Psoas muscle (tissue), 8 donors: ENCODE results near the gene ENTREP1. TPM values are rescaled to one million over a fixed set of nuclear protein-coding genes. Genes with fewer than 3 reads are reported as not detected.
A peak's percentile ranks its signal among the peaks of the same experiment; 100 is the strongest.

Source experiments
- ATAC-seq, 4 donors: fragments of 200-7000 bp; cut with Tn5 transposase; one replicate each; pipeline ENCODE4 v1.9.1; 2020; ENCODE audit warnings: moderate library complexity in 3 of 4, mild to moderate bottlenecking in 2 of 4
- DNase-seq, 2 donors: peaks; one replicate each; pipeline ENCODE4 v3.0.0-alpha.2; 2020
- H3K27ac ChIP-seq: fragments of 200-600 bp; one replicate; pipeline ENCODE4 v1.8.0; 2022
- H3K27me3 ChIP-seq, 3 donors: fragments of 200-600 bp in 1 of 3; one replicate each; pipeline versions ENCODE4 v1.6.1 to v1.8.0; 2013 to 2022; ENCODE audit warnings: low read length in 2 of 3, mild to moderate bottlenecking in 2 of 3, moderate library complexity in 1 of 3; ENCODE audit not compliant: insufficient read depth in 3 of 3
- H3K36me3 ChIP-seq, 2 donors: fragments of 200-600 bp in 1 of 2; one replicate each; pipeline versions ENCODE4 v1.6.1 to v1.8.0; 2013 to 2022; ENCODE audit warnings: low read depth in 1 of 2, mild to moderate bottlenecking in 1 of 2, moderate library complexity in 1 of 2; ENCODE audit not compliant: insufficient read depth in 1 of 2
- H3K4me1 ChIP-seq: fragments of 200-600 bp; one replicate; pipeline ENCODE4 v1.8.0; 2022
- H3K4me3 ChIP-seq: fragments of 200-600 bp; one replicate; pipeline ENCODE4 v1.8.0; 2022; ENCODE audit warnings: mild to moderate bottlenecking
- H3K9me3 ChIP-seq: fragments of 200-600 bp; one replicate; pipeline ENCODE4 v1.8.0; 2022
- WGBS, 3 donors: extraction: QIAGEN DNeasy Blood & Tissue Kit; methylation state at CpG; one replicate each; pipeline versions ENCODE4 v1.1.6 to v1.1.7; 2013; 5-methylcytosine and 5-hydroxymethylcytosine counted together
- intact Hi-C, 2 donors: fragments of 100-400 bp; cut with DNase I; formaldehyde crosslinking; loops; one replicate each; pipeline versions ENCODE4 v1.11.0 to v1.14.2; 2022
- polyA plus RNA-seq, 3 donors: library from polyadenylated mRNA; stranded (reverse); fragments of 200-250 nt; gene quantifications; one replicate each; pipeline ENCODE4 v1.2.3, GENCODE V29; 2013
- total RNA-seq, 4 donors: library from RNA; stranded (reverse); fragmentation: NEBNext Ultra II Directional in 2 of 4; extraction: Animal tissue kit (Norgen Biotek cat#: 25700) in 2 of 4; gene quantifications; one replicate each; pipeline versions ENCODE4 v1.2.1 to v1.2.4, GENCODE V29; 2021 to 2023
- TF ChIP-seq, protein P1 (sequence below): fragments of 200-600 bp; IDR thresholded peaks from one replicate; pipeline ENCODE4 v1.8.0; 2022; ENCODE audit warnings: antibody characterized with exemption
- donor health status: healthy with polysubstance abuse.
- donor health status: DM: no; HTN: no; CAD: no; lungs with moderate emphysema.
- donor health status: Bipolar disorder and iron deficiency.
- donor health status: healthy.
- donor health status: DM: yes; HTN: yes; CAD: no.
- donor health status: DM: no; HTN: no; CAD: no.
- donor health status: DM: no; HTN: no; CAD: no.
- donor health status: DM: yes; HTN: yes; CAD: no.

The ENTREP1 gene
- total and polyA plus RNA-seq, 7 donors: 5.1 to 35.7 (median 19.6) TPM

DNA sequence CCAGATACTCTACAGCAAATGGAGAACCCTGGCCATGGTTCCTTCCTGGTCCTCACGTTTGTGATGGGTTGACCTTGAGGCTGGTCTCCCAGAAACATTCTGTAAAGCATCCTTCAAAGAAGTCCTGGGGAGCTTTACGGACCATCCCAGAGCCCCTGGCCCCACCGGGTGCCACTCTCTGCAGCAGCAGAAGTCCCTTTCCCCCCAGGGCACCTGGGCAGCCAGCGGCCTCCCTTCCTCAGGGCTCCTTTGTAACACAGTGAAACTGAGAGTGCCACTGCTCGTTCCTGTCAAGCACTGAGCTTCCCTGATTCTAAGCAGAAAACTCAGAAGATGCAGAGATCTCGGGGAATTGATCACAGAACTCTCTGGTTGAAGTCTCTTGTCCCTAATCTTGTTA, 104.3 kb downstream of the ENTREP1 start:
- Histone ChIP-seq H3K4me3 (no peak overlapping the region), H3K4me1 (no peaks in the 10 kb centered on the region), H3K27ac (no peak overlapping the region), H3K27me3 (no peaks in the 10 kb centered on the region), H3K36me3 (no peaks in the 10 kb centered on the region), H3K9me3 (no peaks in the 10 kb centered on the region)
- intact Hi-C loops: no loop called here
- whole genome bisulfite sequencing, 3 donors: 80 to 83% (median 81%) methylated on average over 6 of the region's 6 CpGs
- TF ChIP-seq, protein P1, sequence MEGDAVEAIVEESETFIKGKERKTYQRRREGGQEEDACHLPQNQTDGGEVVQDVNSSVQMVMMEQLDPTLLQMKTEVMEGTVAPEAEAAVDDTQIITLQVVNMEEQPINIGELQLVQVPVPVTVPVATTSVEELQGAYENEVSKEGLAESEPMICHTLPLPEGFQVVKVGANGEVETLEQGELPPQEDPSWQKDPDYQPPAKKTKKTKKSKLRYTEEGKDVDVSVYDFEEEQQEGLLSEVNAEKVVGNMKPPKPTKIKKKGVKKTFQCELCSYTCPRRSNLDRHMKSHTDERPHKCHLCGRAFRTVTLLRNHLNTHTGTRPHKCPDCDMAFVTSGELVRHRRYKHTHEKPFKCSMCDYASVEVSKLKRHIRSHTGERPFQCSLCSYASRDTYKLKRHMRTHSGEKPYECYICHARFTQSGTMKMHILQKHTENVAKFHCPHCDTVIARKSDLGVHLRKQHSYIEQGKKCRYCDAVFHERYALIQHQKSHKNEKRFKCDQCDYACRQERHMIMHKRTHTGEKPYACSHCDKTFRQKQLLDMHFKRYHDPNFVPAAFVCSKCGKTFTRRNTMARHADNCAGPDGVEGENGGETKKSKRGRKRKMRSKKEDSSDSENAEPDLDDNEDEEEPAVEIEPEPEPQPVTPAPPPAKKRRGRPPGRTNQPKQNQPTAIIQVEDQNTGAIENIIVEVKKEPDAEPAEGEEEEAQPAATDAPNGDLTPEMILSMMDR: no peak
- no peak for ATAC-seq
- no peak for DNase-seq

DNA sequence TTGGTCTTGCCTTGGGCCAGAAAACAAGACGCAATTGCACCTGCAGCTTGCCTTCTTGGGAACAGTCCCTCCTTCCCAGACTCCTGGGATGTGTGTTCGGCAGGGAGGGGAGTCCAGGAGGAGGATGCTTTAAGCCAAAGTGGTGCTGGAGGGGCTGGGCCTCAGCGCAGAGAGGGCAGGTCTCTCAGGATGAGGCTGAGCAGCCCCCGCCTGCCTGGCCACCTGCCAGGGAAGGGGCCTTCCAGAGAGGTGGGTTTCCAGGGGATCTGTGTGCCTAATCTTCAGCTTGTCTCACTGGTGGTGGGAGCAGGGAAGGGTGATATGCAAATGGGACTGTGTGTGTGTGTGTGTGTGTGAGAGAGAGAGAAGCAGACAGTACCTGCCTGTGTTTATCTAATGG, 105.2 kb downstream of the ENTREP1 start:
- no peaks in the 10 kb centered on the region for H3K4me1 ChIP-seq
- no peak overlapping the region for H3K4me3 ChIP-seq
- WGBS, 3 donors: 82 to 91% (median 83%) methylated on average over 4 of the region's 4 CpGs
- H3K27me3 ChIP-seq: no peaks in the 10 kb centered on the region
- DNase-seq (no peak), ATAC-seq (no peak)
- H3K36me3 ChIP-seq: no peaks in the 10 kb centered on the region
- H3K9me3 ChIP-seq: no peaks in the 10 kb centered on the region
- intact Hi-C loops: no loop called here
- no peak overlapping the region for H3K27ac ChIP-seq
- TF ChIP-seq, protein P1: no peak

DNA sequence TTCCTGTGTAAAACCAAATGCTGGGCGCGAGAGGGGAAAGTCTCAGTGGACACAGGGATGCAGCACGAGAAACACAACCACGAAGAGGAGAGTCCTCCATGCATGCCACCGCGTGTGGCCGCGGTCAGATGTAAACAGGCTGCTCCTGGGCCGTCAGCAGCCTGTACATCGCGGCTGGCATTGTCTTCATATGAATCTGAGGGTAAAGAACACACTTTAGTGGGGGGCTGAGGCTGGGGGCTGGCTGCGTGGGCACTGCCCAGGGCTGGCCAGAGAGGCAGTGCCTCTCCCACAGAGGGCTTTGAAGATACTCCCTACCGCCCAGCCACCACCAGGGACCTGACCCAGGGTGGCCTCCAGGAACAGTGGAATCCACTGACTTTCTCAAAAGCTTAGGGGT, 106.2 kb downstream of the ENTREP1 start:
- DNase-seq (no peak), ATAC-seq (no peak)
- Histone ChIP-seq H3K4me3 (no peak overlapping the region), H3K36me3 (no peaks in the 10 kb centered on the region), H3K9me3 (no peaks in the 10 kb centered on the region), H3K27ac (no peak overlapping the region), H3K27me3 (no peaks in the 10 kb centered on the region), H3K4me1 (no peaks in the 10 kb centered on the region)
- intact Hi-C loops: no loop called here
- TF ChIP-seq, protein P1: no peak
- whole genome bisulfite sequencing, 3 donors: 89 to 94% (median 89%) methylated on average over 13 of the region's 13 CpGs

DNA sequence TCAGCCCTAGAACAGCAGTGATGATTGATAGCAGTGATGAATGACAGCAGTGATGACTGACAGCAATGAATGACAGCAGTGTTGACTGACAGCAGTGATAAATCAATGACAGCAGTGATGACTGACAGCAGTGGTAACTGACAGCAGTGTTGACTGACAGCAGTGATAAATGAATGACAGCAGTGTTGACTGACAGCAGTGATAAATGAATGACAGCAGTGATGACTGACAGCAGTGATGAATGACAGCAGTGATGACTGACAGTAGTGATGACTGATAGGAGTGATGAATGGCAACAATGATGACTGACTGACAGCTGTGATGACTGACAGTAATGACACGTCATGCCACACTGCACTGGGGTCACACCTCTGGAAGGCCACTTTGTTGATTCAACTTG, 106.8 kb downstream of the ENTREP1 start:
- H3K36me3 ChIP-seq: no peaks in the 10 kb centered on the region
- no peaks in the 10 kb centered on the region for H3K27me3 ChIP-seq
- no peak overlapping the region for H3K27ac ChIP-seq
- H3K9me3 ChIP-seq: no peaks in the 10 kb centered on the region
- H3K4me1 ChIP-seq: no peaks in the 10 kb centered on the region
- no peak overlapping the region for H3K4me3 ChIP-seq
- DNase-seq (no peak), ATAC-seq (peak in 2 of 4 donors; percentile 20 to 46)
- WGBS, 3 donors: 71 to 88% (median 76%) methylated on average over 1 of the region's 1 CpG
- intact Hi-C loops: no loop called here
- TF ChIP-seq, protein P1: no peak

DNA sequence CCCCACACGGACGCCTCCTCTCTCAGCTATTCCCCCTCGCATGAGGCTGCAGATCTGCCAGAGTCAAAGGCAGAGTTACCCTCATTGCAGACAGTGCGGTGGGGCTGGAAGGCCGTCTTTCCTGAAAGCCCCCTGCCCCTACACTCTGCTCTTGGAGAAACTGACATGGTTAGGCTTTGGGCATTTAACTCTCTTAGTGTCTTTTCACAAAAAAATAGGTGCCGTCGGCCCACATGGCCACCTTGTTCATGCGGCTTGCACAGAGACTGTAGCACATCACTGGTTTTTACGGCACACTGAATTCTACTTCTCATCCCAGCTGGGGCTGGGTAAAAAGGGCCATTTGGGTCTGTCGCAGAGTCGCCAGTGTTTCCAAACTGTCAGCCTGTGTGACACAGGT, 107.6 kb downstream of the ENTREP1 start:
- ATAC-seq (no peak), DNase-seq (no peak)
- intact Hi-C loops: no loop called here
- Histone ChIP-seq H3K4me1 (no peaks in the 10 kb centered on the region), H3K36me3 (no peaks in the 10 kb centered on the region), H3K27me3 (no peaks in the 10 kb centered on the region), H3K27ac (no peak overlapping the region), H3K4me3 (no peak overlapping the region), H3K9me3 (no peaks in the 10 kb centered on the region)
- WGBS, 3 donors: 85 to 87% (median 86%) methylated on average over 11 of the region's 11 CpGs
- TF ChIP-seq, protein P1: no peak
